Esophagus mucosa (tissue), 1 donor: Measurements from ENCODE around the gene RNASE7. TPM values are rescaled to one million over a fixed set of nuclear protein-coding genes. Genes with fewer than 3 reads are reported as not detected.

Source experiments
- ATAC-seq: fragments of 200-7000 bp; cut with Tn5 transposase; one replicate; pipeline ENCODE4 v1.9.1; 2020
- total RNA-seq: library from RNA; stranded (reverse); gene quantifications from one replicate; pipeline ENCODE4 v1.2.4, GENCODE V29; 2023
- donor health status: DM: yes; HTN: yes; CAD: no.

RNASE7 gene
- total RNA-seq, 1 donor from 2014 or later = 2.7 TPM

- no peak for ATAC-seq
Observed at GRCh38 chr14:21043974-21044618, 1.9 kb downstream of the RNASE7 start.

- ATAC-seq = no peak
Observed at GRCh38 chr14:21047378-21047781, 5.2 kb downstream of the RNASE7 start.

GRCh38 chr14:21048638-21049037 lies 6.5 kb downstream of the RNASE7 start:
- no peak for ATAC-seq

GRCh38 chr14:21049271-21049673 lies 7.1 kb downstream of the RNASE7 start:
- ATAC-seq = no peak

- ATAC-seq = no peak
Observed at GRCh38 chr14:21050597-21050996, 8.4 kb downstream of the RNASE7 start.

- ATAC-seq = no peak
Observed at GRCh38 chr14:21053184-21054122, 11.3 kb downstream of the RNASE7 start.

- ATAC-seq = peak; percentile 10
Observed at GRCh38 chr14:21054123-21054767, 12.1 kb downstream of the RNASE7 start.

GRCh38 chr14:21054768-21055145 lies 12.6 kb downstream of the RNASE7 start:
- ATAC-seq = no peak

- ATAC-seq = no peak
Observed at GRCh38 chr14:21055432-21056117, 13.4 kb downstream of the RNASE7 start.

GRCh38 chr14:21056520-21057163 lies 14.5 kb downstream of the RNASE7 start:
- ATAC-seq = no peak

- ATAC-seq = no peak
Observed at GRCh38 chr14:21057803-21058675, 15.9 kb downstream of the RNASE7 start, which contains the start of gene RNASE8. TSS of gene RNASE8 (plus strand) at chr14:21057822. CDS start at chr14:21057893, 71 bp downstream.

GRCh38 chr14:21058903-21059302 lies 16.7 kb downstream of the RNASE7 start:
- peak; percentile 12 for ATAC-seq

GRCh38 chr14:21059842-21060613 lies 17.9 kb downstream of the RNASE7 start:
- ATAC-seq = peak; percentile 28

GRCh38 chr14:21060614-21061346 lies 18.6 kb downstream of the RNASE7 start:
- ATAC-seq = no peak

GRCh38 chr14:21061347-21061668 lies 19.1 kb downstream of the RNASE7 start:
- ATAC-seq = no peak

GRCh38 chr14:21063479-21063878 lies 21.3 kb downstream of the RNASE7 start:
- ATAC-seq = no peak

- ATAC-seq = peak; percentile 35
Observed at GRCh38 chr14:21066882-21067502, 24.8 kb downstream of the RNASE7 start.

- peak; percentile 34 for ATAC-seq
Observed at GRCh38 chr14:21068521-21069387, 26.6 kb downstream of the RNASE7 start.
